Liver (tissue), 9 donors: ENCODE measurements around the gene ENTPD8. TPM values are rescaled to one million over a fixed set of nuclear protein-coding genes. Genes with fewer than 3 reads are reported as not detected.

Experiments used
- DNase-seq: peaks from one replicate; pipeline ENCODE4 v3.0.0-alpha.2; 2017; ENCODE audit warnings: low spot score
- H3K27ac ChIP-seq, 2 donors: one replicate each; pipeline ENCODE4 v1.7.0; 2013; ENCODE audit warnings: inconsistent platforms in 2 of 2, low read length in 2 of 2, control low read depth in 1 of 2, low read depth in 1 of 2, mild to moderate bottlenecking in 1 of 2
- H3K27me3 ChIP-seq, 4 donors: one replicate each; pipeline versions ENCODE4 v1.6.1 to v1.7.0; 2013; ENCODE audit warnings: low read length in 3 of 4, inconsistent platforms in 1 of 4, mild to moderate bottlenecking in 1 of 4, moderate library complexity in 1 of 4; ENCODE audit not compliant: control insufficient read depth in 4 of 4, insufficient read depth in 4 of 4
- H3K36me3 ChIP-seq, 4 donors: one replicate each; pipeline versions ENCODE4 v1.6.1 to v1.7.0; 2013; ENCODE audit warnings: low read length in 3 of 4, mild to moderate bottlenecking in 3 of 4, low read depth in 1 of 4, moderate library complexity in 1 of 4; ENCODE audit not compliant: control insufficient read depth in 4 of 4, insufficient read depth in 3 of 4
- H3K4me1 ChIP-seq, 4 donors: one replicate each; pipeline versions ENCODE4 v1.6.1 to v1.7.0; 2013; ENCODE audit warnings: low read length in 3 of 4, mild to moderate bottlenecking in 3 of 4, moderate library complexity in 1 of 4; ENCODE audit not compliant: control insufficient read depth in 4 of 4, insufficient read depth in 4 of 4
- H3K4me3 ChIP-seq, 3 donors: one replicate each; pipeline versions ENCODE4 v1.6.1 to v1.7.0; 2013; ENCODE audit warnings: low read length in 3 of 3, control low read depth in 1 of 3, low read depth in 1 of 3, mild to moderate bottlenecking in 1 of 3
- H3K9ac ChIP-seq, 2 donors: one replicate each; pipeline ENCODE4 v1.7.0; 2013; ENCODE audit warnings: low read length in 2 of 2, mild to moderate bottlenecking in 2 of 2, moderate library complexity in 2 of 2, control low read depth in 1 of 2, low read depth in 1 of 2
- H3K9me3 ChIP-seq, 4 donors: one replicate each; pipeline versions ENCODE4 v1.6.1 to v1.7.0; 2013; ENCODE audit warnings: low read length in 3 of 4; ENCODE audit not compliant: control insufficient read depth in 4 of 4
- CTCF ChIP-seq: fragments of 150-350 bp; IDR thresholded peaks from 2 replicates; pipeline ENCODE4 v1.5.1; 2017; ENCODE audit warnings: improper control_type of control experiment, low read depth, low read length; ENCODE audit not compliant: missing input control
- FOXA2 ChIP-seq: IDR thresholded peaks from 2 replicates; pipeline ENCODE4 v1.6.1; 2016; ENCODE audit warnings: antibody characterized with exemption
- GABPA ChIP-seq, 2 donors: IDR thresholded peaks in 1 of 2; conservative IDR thresholded peaks in 1 of 2; 2 replicates each; pipeline ENCODE4 v1.6.1; 2016; ENCODE audit warnings: antibody characterized with exemption in 2 of 2, mild to moderate bottlenecking in 1 of 2, moderate library complexity in 1 of 2
- HNF4G ChIP-seq: IDR thresholded peaks from 2 replicates; pipeline ENCODE4 v1.6.1; 2016; ENCODE audit warnings: antibody characterized with exemption
- JUND ChIP-seq, 2 donors: IDR thresholded peaks; 2 replicates each; pipeline ENCODE4 v1.6.1; 2016; ENCODE audit warnings: antibody characterized with exemption in 2 of 2
- RAD21 ChIP-seq, 2 donors: IDR thresholded peaks; 2 replicates each; pipeline ENCODE4 v1.6.1; 2016; ENCODE audit warnings: antibody characterized with exemption in 2 of 2, mild to moderate bottlenecking in 2 of 2
- REST ChIP-seq: IDR thresholded peaks from 2 replicates; pipeline ENCODE4 v1.6.1; 2016; ENCODE audit warnings: antibody characterized with exemption, mild to moderate bottlenecking
- RXRA ChIP-seq, 2 donors: IDR thresholded peaks; 2 replicates each; pipeline ENCODE4 v1.6.1; 2017 to 2018; ENCODE audit warnings: antibody characterized with exemption in 2 of 2, mild to moderate bottlenecking in 1 of 2
- SP1 ChIP-seq: IDR thresholded peaks from 2 replicates; pipeline ENCODE4 v1.6.1; 2018; ENCODE audit warnings: antibody characterized with exemption, mild to moderate bottlenecking
- YY1 ChIP-seq: IDR thresholded peaks from 2 replicates; pipeline ENCODE4 v1.6.1; 2016; ENCODE audit warnings: antibody characterized with exemption, mild to moderate bottlenecking
- ZBTB33 ChIP-seq: IDR thresholded peaks from 2 replicates; pipeline ENCODE4 v1.6.1; 2016; ENCODE audit warnings: antibody characterized with exemption
- WGBS: extraction: QIAGEN DNeasy Blood & Tissue Kit; methylation state at CpG from one replicate; pipeline ENCODE4 v1.1.7; 2013; 5-methylcytosine and 5-hydroxymethylcytosine counted together
- polyA plus RNA-seq, 2 donors: library from polyadenylated mRNA; stranded (reverse) in 1 of 2; unstranded in 1 of 2; fragments of 200-250 nt in 1 of 2; fragments of >200 nt in 1 of 2; fragmentation: Nextera tagmentation in 1 of 2; extraction: Ambion mirVana in 1 of 2; gene quantifications; one replicate each; pipeline versions ENCODE4 v1.2.1 to v1.2.3, GENCODE V29; 2013 to 2015
- total RNA-seq, 2 donors: library from RNA; depleted of rRNA; stranded (reverse); fragments of >200 nt; gene quantifications; one replicate each; pipeline ENCODE4 v1.2.3, GENCODE V29; 2014
- donor health status: healthy.
- donor health status: healthy.
- donor health status: healthy.
- donor health status: healthy.
- donor health status: healthy.

The ENTPD8 gene
- total and polyA plus RNA-seq, 4 donors, result 1.6 to 6.2 (median 4.9) TPM

GRCh38 chr9:137389428-137389746 is 51.8 kb downstream of the ENTPD8 start:
- no peak for TF ChIP-seq GABPA (IDR thresholded peaks at IDR 0.05 in 1 of 2, conservative IDR thresholded peaks at IDR 0.05 in 1 of 2)
- TF ChIP-seq CTCF, result no peak
- no peak for TF ChIP-seq FOXA2
- no peak for TF ChIP-seq RXRA (IDR thresholded peaks at IDR 0.05)
- no peak for TF ChIP-seq YY1
- Histone ChIP-seq H3K9ac (no peak overlapping the region), H3K4me1 (peaks cover 3 to 8% (median 5%) of the 10 kb centered on the region in 4 donors), H3K36me3 (peaks cover 0 to 3% (median 1%) of the 10 kb centered on the region in 4 donors), H3K9me3 (no peaks in the 10 kb centered on the region), H3K27me3 (no peaks in the 10 kb centered on the region), H3K4me3 (no peak overlapping the region), H3K27ac (no peak overlapping the region)
- 97% methylated on average over 13 of the region's 13 CpGs for WGBS
- DNase-seq, result no peak

GRCh38 chr9:137388589-137389427 is 52.3 kb downstream of the ENTPD8 start:
- 92% methylated on average over 47 of the region's 47 CpGs for WGBS
- Histone ChIP-seq H3K27ac (no peak overlapping the region), H3K36me3 (peaks cover 0 to 3% (median 1%) of the 10 kb centered on the region in 4 donors), H3K9me3 (no peaks in the 10 kb centered on the region), H3K4me1 (peaks cover 3 to 8% (median 5%) of the 10 kb centered on the region in 4 donors), H3K4me3 (no peak overlapping the region), H3K9ac (no peak overlapping the region), H3K27me3 (no peaks in the 10 kb centered on the region)
- DNase-seq, result peak; percentile 45
- no peak for TF ChIP-seq FOXA2
- no peak for TF ChIP-seq SP1
- no peak for TF ChIP-seq JUND (IDR thresholded peaks at IDR 0.05)
- no peak for TF ChIP-seq GABPA (IDR thresholded peaks at IDR 0.05 in 1 of 2, conservative IDR thresholded peaks at IDR 0.05 in 1 of 2)
- TF ChIP-seq ZBTB33, result no peak
- TF ChIP-seq REST, result no peak
- TF ChIP-seq RAD21 (IDR thresholded peaks at IDR 0.05), result no peak
- TF ChIP-seq HNF4G, result no peak
